ENCODE results near the gene SPATA46. TPM values are rescaled to one million over a fixed set of nuclear protein-coding genes. Genes with fewer than 3 reads are reported as not detected.
"Not testable (repeated sequence)": the region's sequence is repeated elsewhere in the genome, so short reads cannot be mapped to it uniquely, and the experiment has no call there.

SPATA46 gene
- total and polyA plus RNA-seq, 12 donors = not detected

- no peaks in the 10 kb centered on the region for H3K27me3 ChIP-seq
- no peaks in the 10 kb centered on the region for H3K36me3 ChIP-seq (replicated peaks in 1 of 2)
- no peak overlapping the region for H3K4me3 ChIP-seq
- intact Hi-C loops (cut with DNase I) = no loop called here
- TF ChIP-seq, protein P1, sequence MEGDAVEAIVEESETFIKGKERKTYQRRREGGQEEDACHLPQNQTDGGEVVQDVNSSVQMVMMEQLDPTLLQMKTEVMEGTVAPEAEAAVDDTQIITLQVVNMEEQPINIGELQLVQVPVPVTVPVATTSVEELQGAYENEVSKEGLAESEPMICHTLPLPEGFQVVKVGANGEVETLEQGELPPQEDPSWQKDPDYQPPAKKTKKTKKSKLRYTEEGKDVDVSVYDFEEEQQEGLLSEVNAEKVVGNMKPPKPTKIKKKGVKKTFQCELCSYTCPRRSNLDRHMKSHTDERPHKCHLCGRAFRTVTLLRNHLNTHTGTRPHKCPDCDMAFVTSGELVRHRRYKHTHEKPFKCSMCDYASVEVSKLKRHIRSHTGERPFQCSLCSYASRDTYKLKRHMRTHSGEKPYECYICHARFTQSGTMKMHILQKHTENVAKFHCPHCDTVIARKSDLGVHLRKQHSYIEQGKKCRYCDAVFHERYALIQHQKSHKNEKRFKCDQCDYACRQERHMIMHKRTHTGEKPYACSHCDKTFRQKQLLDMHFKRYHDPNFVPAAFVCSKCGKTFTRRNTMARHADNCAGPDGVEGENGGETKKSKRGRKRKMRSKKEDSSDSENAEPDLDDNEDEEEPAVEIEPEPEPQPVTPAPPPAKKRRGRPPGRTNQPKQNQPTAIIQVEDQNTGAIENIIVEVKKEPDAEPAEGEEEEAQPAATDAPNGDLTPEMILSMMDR (IDR thresholded peaks at IDR 0.05) = no peak
- TF ChIP-seq POLR2A (IDR thresholded peaks at IDR 0.05) = no peak
- H3K27ac ChIP-seq = no peak overlapping the region
- no peaks in the 10 kb centered on the region for H3K9me3 ChIP-seq (replicated peaks in 1 of 3)
- no peak for DNase-seq
- no peaks in the 10 kb centered on the region for H3K4me1 ChIP-seq (replicated peaks in 1 of 2)
- 90 to 93% (median 90%) methylated on average over 9 of the region's 9 CpGs for WGBS, 4 donors
Observed at GRCh38 chr1:162353078-162353477, 23.6 kb downstream of the SPATA46 start.

GRCh38 chr1:162351874-162352273 lies 24.8 kb downstream of the SPATA46 start:
- H3K36me3 ChIP-seq (replicated peaks in 1 of 2); intact Hi-C loops (cut with DNase I); H3K4me3 ChIP-seq; H3K27me3 ChIP-seq; H3K27ac ChIP-seq; H3K9me3 ChIP-seq (replicated peaks in 1 of 3); H3K4me1 ChIP-seq (replicated peaks in 1 of 2); DNase-seq: not testable (repeated sequence)
- 60 to 94% (median 66%) methylated on average over 3 to 4 of the region's 4 CpGs for WGBS, 4 donors

GRCh38 chr1:162351246-162351842 lies 25.3 kb downstream of the SPATA46 start:
- TF ChIP-seq, protein P1 (IDR thresholded peaks at IDR 0.05) = no peak
- TF ChIP-seq POLR2A (IDR thresholded peaks at IDR 0.05) = no peak
- intact Hi-C loops (cut with DNase I) = no loop called here
- WGBS, 4 donors = 82 to 88% (median 82%) methylated on average over 6 of the region's 6 CpGs
- no peaks in the 10 kb centered on the region for H3K36me3 ChIP-seq (replicated peaks in 1 of 2)
- DNase-seq = no peak
- no peaks in the 10 kb centered on the region for H3K4me1 ChIP-seq (replicated peaks in 1 of 2)
- H3K27ac ChIP-seq = no peak overlapping the region
- H3K9me3 ChIP-seq (replicated peaks in 1 of 3) = no peaks in the 10 kb centered on the region
- H3K4me3 ChIP-seq = no peak overlapping the region
- H3K27me3 ChIP-seq = no peaks in the 10 kb centered on the region

DNA sequence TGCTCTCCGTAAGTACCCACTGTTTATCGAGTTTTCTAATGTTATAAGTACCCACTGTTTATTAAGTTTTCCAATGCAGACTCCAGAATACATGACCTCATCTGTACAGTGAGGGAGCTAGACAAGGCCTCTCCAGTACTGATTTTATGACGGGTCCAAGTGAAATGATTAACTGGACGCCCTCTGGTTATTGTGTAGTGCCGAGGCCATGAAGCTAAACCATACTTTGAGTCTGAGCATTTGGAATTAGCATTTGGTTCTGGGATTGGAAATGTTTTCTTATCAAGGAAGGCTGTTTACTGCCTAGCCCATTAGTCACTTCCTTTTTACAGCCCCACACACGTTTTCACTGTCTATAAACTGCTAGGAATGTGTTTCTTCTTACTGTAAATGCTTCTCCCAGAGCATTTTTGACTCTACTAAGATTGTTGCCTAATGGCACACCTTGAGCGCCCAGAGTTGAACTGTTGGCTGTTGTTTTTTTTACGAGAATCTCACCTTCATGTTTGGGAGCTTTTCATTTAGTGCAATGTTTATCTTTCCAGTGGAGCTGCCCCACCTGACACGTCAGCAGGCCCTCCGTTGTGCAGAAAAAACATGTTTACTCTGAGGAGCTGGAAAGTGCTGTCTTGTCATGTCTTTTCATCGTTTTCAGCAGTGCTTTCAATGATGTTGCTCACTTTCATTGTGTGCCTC lies 26.9 kb downstream of the SPATA46 start:
- H3K27ac ChIP-seq = no peak overlapping the region
- no peak overlapping the region for H3K4me3 ChIP-seq
- no peaks in the 10 kb centered on the region for H3K4me1 ChIP-seq (replicated peaks in 1 of 2)
- H3K36me3 ChIP-seq (replicated peaks in 1 of 2) = no peaks in the 10 kb centered on the region
- no peak for TF ChIP-seq POLR2A (IDR thresholded peaks at IDR 0.05)
- TF ChIP-seq, protein P1 (IDR thresholded peaks at IDR 0.05) = no peak
- no peak for DNase-seq
- H3K27me3 ChIP-seq = no peaks in the 10 kb centered on the region
- intact Hi-C loops (cut with DNase I) = no loop called here
- 65 to 71% (median 69%) methylated on average over 11 of the region's 11 CpGs for WGBS, 4 donors
- no peaks in the 10 kb centered on the region for H3K9me3 ChIP-seq (replicated peaks in 1 of 3)

- H3K27ac ChIP-seq = no peak overlapping the region
- H3K4me1 ChIP-seq (replicated peaks in 1 of 2) = no peaks in the 10 kb centered on the region
- WGBS, 4 donors = 61 to 67% (median 65%) methylated on average over 3 of the region's 3 CpGs
Observed at GRCh38 chr1:162347281-162347680, 29.4 kb downstream of the SPATA46 start.

More at GRCh38 chr1:162347281-162347680, 29.4 kb downstream of the SPATA46 start:
- Histone ChIP-seq H3K9me3 (replicated peaks in 1 of 3) (no peaks in the 10 kb centered on the region), H3K4me3 (no peak overlapping the region), H3K36me3 (replicated peaks in 1 of 2) (no peaks in the 10 kb centered on the region), H3K27me3 (no peaks in the 10 kb centered on the region)
- TF ChIP-seq, protein P1 (IDR thresholded peaks at IDR 0.05) = no peak
- no peak for TF ChIP-seq POLR2A (IDR thresholded peaks at IDR 0.05)
- intact Hi-C loops (cut with DNase I) = no loop called here
- DNase-seq = no peak
